Stomach (tissue), 4 donors: Measurements from ENCODE around the gene DYNLL1.

Experiments used
- POLR2AphosphoS5 ChIP-seq, 3 donors: sonication (generic); formaldehyde crosslinking; IDR thresholded peaks; one replicate each; pipeline ENCODE4 v1.6.1; 2016; ENCODE audit warnings: antibody characterized with exemption in 3 of 3
- TF ChIP-seq, protein P1 (sequence below), 7 experiments: fragments of 450-650 bp in 4 of 7; fragments of 200-600 bp in 3 of 7; sonication (generic) in 3 of 7; IDR thresholded peaks; one replicate each; pipeline ENCODE4 v1.5.1; 2016 to 2019; ENCODE audit warnings: antibody characterized with exemption in 7 of 7, control low read depth in 2 of 7, mild to moderate bottlenecking in 1 of 7

GRCh38 chr12:120542166-120542565 is 46.3 kb downstream of the DYNLL1 start:
- TF ChIP-seq, protein P1, sequence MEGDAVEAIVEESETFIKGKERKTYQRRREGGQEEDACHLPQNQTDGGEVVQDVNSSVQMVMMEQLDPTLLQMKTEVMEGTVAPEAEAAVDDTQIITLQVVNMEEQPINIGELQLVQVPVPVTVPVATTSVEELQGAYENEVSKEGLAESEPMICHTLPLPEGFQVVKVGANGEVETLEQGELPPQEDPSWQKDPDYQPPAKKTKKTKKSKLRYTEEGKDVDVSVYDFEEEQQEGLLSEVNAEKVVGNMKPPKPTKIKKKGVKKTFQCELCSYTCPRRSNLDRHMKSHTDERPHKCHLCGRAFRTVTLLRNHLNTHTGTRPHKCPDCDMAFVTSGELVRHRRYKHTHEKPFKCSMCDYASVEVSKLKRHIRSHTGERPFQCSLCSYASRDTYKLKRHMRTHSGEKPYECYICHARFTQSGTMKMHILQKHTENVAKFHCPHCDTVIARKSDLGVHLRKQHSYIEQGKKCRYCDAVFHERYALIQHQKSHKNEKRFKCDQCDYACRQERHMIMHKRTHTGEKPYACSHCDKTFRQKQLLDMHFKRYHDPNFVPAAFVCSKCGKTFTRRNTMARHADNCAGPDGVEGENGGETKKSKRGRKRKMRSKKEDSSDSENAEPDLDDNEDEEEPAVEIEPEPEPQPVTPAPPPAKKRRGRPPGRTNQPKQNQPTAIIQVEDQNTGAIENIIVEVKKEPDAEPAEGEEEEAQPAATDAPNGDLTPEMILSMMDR (IDR thresholded peaks at IDR 0.05): no peak
- no peak for TF ChIP-seq POLR2AphosphoS5 (IDR thresholded peaks at IDR 0.05)
